Uterus (tissue), 4 donors: ENCODE results near the gene IBA57. TPM values are rescaled to one million over a fixed set of nuclear protein-coding genes. Genes with fewer than 3 reads are reported as not detected.

Experiments used
- DNase-seq, 2 donors: peaks; one replicate each; pipeline ENCODE4 v3.0.0-alpha.2; 2019 to 2020
- H3K27ac ChIP-seq, 2 donors: fragments of 200-600 bp; sonication (generic); 1 replicate in 1 of 2; 2 replicates in 1 of 2; pipeline ENCODE4 v1.5.1; 2016 to 2018
- H3K27me3 ChIP-seq, 2 donors: fragments of 200-600 bp; sonication (generic); one replicate each; pipeline ENCODE4 v1.5.1; 2018 to 2019; ENCODE audit warnings: control low read depth in 1 of 2
- H3K36me3 ChIP-seq, 2 donors: fragments of 200-600 bp; sonication (generic); one replicate each; pipeline ENCODE4 v1.5.1; 2019; ENCODE audit warnings: control low read depth in 1 of 2
- H3K4me1 ChIP-seq, 2 donors: fragments of 200-600 bp; sonication (generic); one replicate each; pipeline ENCODE4 v1.5.1; 2018 to 2019; ENCODE audit warnings: control low read depth in 1 of 2
- H3K4me3 ChIP-seq, 2 donors: fragments of 200-600 bp; sonication (generic); 1 replicate in 1 of 2; 2 replicates in 1 of 2; pipeline ENCODE4 v1.5.1; 2018 to 2019; ENCODE audit warnings: mild to moderate bottlenecking in 1 of 2
- H3K9me3 ChIP-seq, 2 donors: fragments of 200-600 bp; sonication (generic); one replicate each; pipeline ENCODE4 v1.5.1; 2019; ENCODE audit warnings: control low read depth in 1 of 2
- CTCF ChIP-seq, 4 experiments: fragments of 200-600 bp in 2 of 4; fragments of 450-650 bp in 2 of 4; sonication (generic) in 2 of 4; IDR thresholded peaks; one replicate each; pipeline ENCODE4 v1.5.1; 2016 to 2019; ENCODE audit warnings: antibody characterized with exemption in 4 of 4, mild to moderate bottlenecking in 2 of 4, moderate library complexity in 1 of 4
- POLR2A ChIP-seq, 2 donors: fragments of 450-650 bp; IDR thresholded peaks; one replicate each; pipeline ENCODE4 v1.6.1; 2016; ENCODE audit warnings: antibody characterized with exemption in 2 of 2, mild to moderate bottlenecking in 1 of 2, moderate library complexity in 1 of 2
- intact Hi-C: fragments of 100-400 bp; cut with DNase I; formaldehyde crosslinking; loops from one replicate; pipeline ENCODE4 v1.15.1; 2023; ENCODE audit warnings: low total_unique reads
- total RNA-seq, 4 donors: library from RNA; depleted of rRNA in 3 of 4; stranded (reverse); fragments of >200 nt in 3 of 4; gene quantifications; one replicate each; pipeline versions ENCODE4 v1.1.0 to v1.2.4, GENCODE V29; 2014 to 2023
- donor health status: DM: yes; HTN: yes; CAD: no.

IBA57 gene
- total RNA-seq, 4 donors from 2014 or later = 3.3 to 13.5 (median 7.5) TPM

- Histone ChIP-seq H3K4me3 (no peak overlapping the region), H3K36me3 (no peaks in the 10 kb centered on the region), H3K9me3 (peaks cover 0 to 9% of the 10 kb centered on the region in 2 donors), H3K4me1 (no peaks in the 10 kb centered on the region), H3K27ac (no peak overlapping the region), H3K27me3 (no peaks in the 10 kb centered on the region)
- no peak for TF ChIP-seq CTCF (IDR thresholded peaks at IDR 0.05)
- no peak for TF ChIP-seq POLR2A (IDR thresholded peaks at IDR 0.05)
- intact Hi-C loops = no loop called here
- DNase-seq = no peak
Measured at GRCh38 chr1:228224198-228225164, 58.9 kb downstream of the IBA57 start.

GRCh38 chr1:228225165-228225710, 59.6 kb downstream of the IBA57 start:
- H3K36me3 ChIP-seq = no peaks in the 10 kb centered on the region
- TF ChIP-seq POLR2A (IDR thresholded peaks at IDR 0.05) (no peak), CTCF (IDR thresholded peaks at IDR 0.05) (no peak)
- intact Hi-C loops = no loop called here
- no peak overlapping the region for H3K4me3 ChIP-seq
- H3K27me3 ChIP-seq = no peaks in the 10 kb centered on the region
- DNase-seq = no peak
- no peaks in the 10 kb centered on the region for H3K4me1 ChIP-seq
- no peak overlapping the region for H3K27ac ChIP-seq
- peaks cover 0 to 9% of the 10 kb centered on the region in 2 donors for H3K9me3 ChIP-seq

GRCh38 chr1:228225740-228226139, 60.1 kb downstream of the IBA57 start:
- Histone ChIP-seq H3K9me3 (peaks cover 0 to 9% of the 10 kb centered on the region in 2 donors), H3K4me1 (no peaks in the 10 kb centered on the region), H3K36me3 (no peaks in the 10 kb centered on the region), H3K27me3 (no peaks in the 10 kb centered on the region), H3K27ac (no peak overlapping the region), H3K4me3 (no peak overlapping the region)
- DNase-seq = no peak
- intact Hi-C loops = no loop called here
- TF ChIP-seq POLR2A (IDR thresholded peaks at IDR 0.05) (no peak), CTCF (IDR thresholded peaks at IDR 0.05) (no peak)

GRCh38 chr1:228226141-228226874, 60.7 kb downstream of the IBA57 start:
- intact Hi-C loops = no loop called here
- DNase-seq = no peak
- Histone ChIP-seq H3K4me3 (no peak overlapping the region), H3K4me1 (no peaks in the 10 kb centered on the region), H3K27me3 (no peaks in the 10 kb centered on the region), H3K36me3 (no peaks in the 10 kb centered on the region), H3K27ac (no peak overlapping the region), H3K9me3 (peaks cover 0 to 9% of the 10 kb centered on the region in 2 donors)
- no peak for TF ChIP-seq CTCF (IDR thresholded peaks at IDR 0.05)
- no peak for TF ChIP-seq POLR2A (IDR thresholded peaks at IDR 0.05)
